ENCODE data around the gene TCEAL7. TPM values are rescaled to one million over a fixed set of nuclear protein-coding genes. Genes with fewer than 3 reads are reported as not detected.

TCEAL7 gene
- total and polyA plus RNA-seq, 9 of the 15 experiments (the other 6 are each of a cell fraction or from before 2014, with no cell fraction given): 0.07 to 0.34 (median 0.13) TPM; not detected in 4

GRCh38 chrX:103344606-103345005 lies 14.6 kb downstream of the TCEAL7 start (continued):
- no peak for TF ChIP-seq WHSC1 (IDR thresholded peaks at IDR 0.05; ENCODE audit: low read length)
- TF ChIP-seq TEAD1 (CRISPR knock-in tag; IDR thresholded peaks at IDR 0.05): no peak
- TF ChIP-seq HMGXB4 (CRISPR knock-in tag; IDR thresholded peaks at IDR 0.05): no peak
- no peak for TF ChIP-seq ERF (CRISPR knock-in tag; IDR thresholded peaks at IDR 0.05)
- TF ChIP-seq, protein P1, sequence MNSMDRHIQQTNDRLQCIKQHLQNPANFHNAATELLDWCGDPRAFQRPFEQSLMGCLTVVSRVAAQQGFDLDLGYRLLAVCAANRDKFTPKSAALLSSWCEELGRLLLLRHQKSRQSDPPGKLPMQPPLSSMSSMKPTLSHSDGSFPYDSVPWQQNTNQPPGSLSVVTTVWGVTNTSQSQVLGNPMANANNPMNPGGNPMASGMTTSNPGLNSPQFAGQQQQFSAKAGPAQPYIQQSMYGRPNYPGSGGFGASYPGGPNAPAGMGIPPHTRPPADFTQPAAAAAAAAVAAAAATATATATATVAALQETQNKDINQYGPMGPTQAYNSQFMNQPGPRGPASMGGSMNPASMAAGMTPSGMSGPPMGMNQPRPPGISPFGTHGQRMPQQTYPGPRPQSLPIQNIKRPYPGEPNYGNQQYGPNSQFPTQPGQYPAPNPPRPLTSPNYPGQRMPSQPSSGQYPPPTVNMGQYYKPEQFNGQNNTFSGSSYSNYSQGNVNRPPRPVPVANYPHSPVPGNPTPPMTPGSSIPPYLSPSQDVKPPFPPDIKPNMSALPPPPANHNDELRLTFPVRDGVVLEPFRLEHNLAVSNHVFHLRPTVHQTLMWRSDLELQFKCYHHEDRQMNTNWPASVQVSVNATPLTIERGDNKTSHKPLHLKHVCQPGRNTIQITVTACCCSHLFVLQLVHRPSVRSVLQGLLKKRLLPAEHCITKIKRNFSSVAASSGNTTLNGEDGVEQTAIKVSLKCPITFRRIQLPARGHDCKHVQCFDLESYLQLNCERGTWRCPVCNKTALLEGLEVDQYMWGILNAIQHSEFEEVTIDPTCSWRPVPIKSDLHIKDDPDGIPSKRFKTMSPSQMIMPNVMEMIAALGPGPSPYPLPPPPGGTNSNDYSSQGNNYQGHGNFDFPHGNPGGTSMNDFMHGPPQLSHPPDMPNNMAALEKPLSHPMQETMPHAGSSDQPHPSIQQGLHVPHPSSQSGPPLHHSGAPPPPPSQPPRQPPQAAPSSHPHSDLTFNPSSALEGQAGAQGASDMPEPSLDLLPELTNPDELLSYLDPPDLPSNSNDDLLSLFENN (IDR thresholded peaks at IDR 0.05; ENCODE audit: low read depth in 2 of 2, low read length in 2 of 2): no peak
- TF ChIP-seq MYC (IDR thresholded peaks at IDR 0.05; ENCODE audit: low read depth, low read length): no peak
- no peak for TF ChIP-seq MYC (CRISPR knock-in tag; IDR thresholded peaks at IDR 0.05; ENCODE audit: borderline replicate concordance, low read depth)
- TF ChIP-seq, protein P2, sequence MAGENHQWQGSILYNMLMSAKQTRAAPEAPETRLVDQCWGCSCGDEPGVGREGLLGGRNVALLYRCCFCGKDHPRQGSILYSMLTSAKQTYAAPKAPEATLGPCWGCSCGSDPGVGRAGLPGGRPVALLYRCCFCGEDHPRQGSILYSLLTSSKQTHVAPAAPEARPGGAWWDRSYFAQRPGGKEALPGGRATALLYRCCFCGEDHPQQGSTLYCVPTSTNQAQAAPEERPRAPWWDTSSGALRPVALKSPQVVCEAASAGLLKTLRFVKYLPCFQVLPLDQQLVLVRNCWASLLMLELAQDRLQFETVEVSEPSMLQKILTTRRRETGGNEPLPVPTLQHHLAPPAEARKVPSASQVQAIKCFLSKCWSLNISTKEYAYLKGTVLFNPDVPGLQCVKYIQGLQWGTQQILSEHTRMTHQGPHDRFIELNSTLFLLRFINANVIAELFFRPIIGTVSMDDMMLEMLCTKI (IDR thresholded peaks at IDR 0.05; ENCODE audit: partially characterized antibody): no peak
- no peak for TF ChIP-seq OTX1 (CRISPR knock-in tag; IDR thresholded peaks at IDR 0.05)
- no peak for TF ChIP-seq NELFE (IDR thresholded peaks at IDR 0.05; ENCODE audit: insufficient read depth, insufficient read length)
- TF ChIP-seq EZH2 (IDR thresholded peaks at IDR 0.05; ENCODE audit: borderline replicate concordance, low read depth, low read length): no peak
- no peak for TF ChIP-seq CHCHD3 (CRISPR knock-in tag; IDR thresholded peaks at IDR 0.05)

All from K562 (cell line).